Measurements from ENCODE around the gene RLN2.

Gene RLN2

GRCh38 chr9:5264219-5264595, 40.3 kb downstream of the RLN2 start:
- DNase-seq (ENCODE audit: low read depth) = no peak
- TF ChIP-seq, protein P1, sequence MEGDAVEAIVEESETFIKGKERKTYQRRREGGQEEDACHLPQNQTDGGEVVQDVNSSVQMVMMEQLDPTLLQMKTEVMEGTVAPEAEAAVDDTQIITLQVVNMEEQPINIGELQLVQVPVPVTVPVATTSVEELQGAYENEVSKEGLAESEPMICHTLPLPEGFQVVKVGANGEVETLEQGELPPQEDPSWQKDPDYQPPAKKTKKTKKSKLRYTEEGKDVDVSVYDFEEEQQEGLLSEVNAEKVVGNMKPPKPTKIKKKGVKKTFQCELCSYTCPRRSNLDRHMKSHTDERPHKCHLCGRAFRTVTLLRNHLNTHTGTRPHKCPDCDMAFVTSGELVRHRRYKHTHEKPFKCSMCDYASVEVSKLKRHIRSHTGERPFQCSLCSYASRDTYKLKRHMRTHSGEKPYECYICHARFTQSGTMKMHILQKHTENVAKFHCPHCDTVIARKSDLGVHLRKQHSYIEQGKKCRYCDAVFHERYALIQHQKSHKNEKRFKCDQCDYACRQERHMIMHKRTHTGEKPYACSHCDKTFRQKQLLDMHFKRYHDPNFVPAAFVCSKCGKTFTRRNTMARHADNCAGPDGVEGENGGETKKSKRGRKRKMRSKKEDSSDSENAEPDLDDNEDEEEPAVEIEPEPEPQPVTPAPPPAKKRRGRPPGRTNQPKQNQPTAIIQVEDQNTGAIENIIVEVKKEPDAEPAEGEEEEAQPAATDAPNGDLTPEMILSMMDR (conservative IDR thresholded peaks at IDR 0.05; ENCODE audit: low read depth, low read length) = no peak
- H3K4me3 ChIP-seq (ENCODE audit: low read depth, low read length) = no peak overlapping the region

- no peak overlapping the region for H3K4me3 ChIP-seq (ENCODE audit: low read depth, low read length)
- DNase-seq (ENCODE audit: low read depth) = peak; percentile 63
- TF ChIP-seq, protein P1 (conservative IDR thresholded peaks at IDR 0.05; ENCODE audit: low read depth, low read length) = peak; percentile 48
Measured at GRCh38 chr9:5263351-5264218, 40.9 kb downstream of the RLN2 start.
